GM12878 (cell line): ENCODE results near the gene OGFRL1. TPM values are rescaled to one million over a fixed set of nuclear protein-coding genes. Genes with fewer than 3 reads are reported as not detected.

Experiments
- IKZF2 ChIP-seq, 2 experiments: fragments of 450-650 bp; IDR thresholded peaks; 2 replicates each; pipeline ENCODE4 v1.6.1; 2017; ENCODE audit warnings: mild to moderate bottlenecking in 2 of 2, moderate library complexity in 2 of 2
- IRF4 ChIP-seq: IDR thresholded peaks from 2 replicates; pipeline ENCODE4 v1.6.1; 2011; ENCODE audit warnings: low read depth, low read length
- JUNB ChIP-seq: IDR thresholded peaks from 2 replicates; pipeline ENCODE4 v1.6.1; 2016; ENCODE audit warnings: antibody characterized with exemption, mild to moderate bottlenecking
- KDM1A ChIP-seq: fragments of 200-600 bp; sonication (generic); IDR thresholded peaks from 2 replicates; pipeline ENCODE4 v1.6.1; 2016; ENCODE audit warnings: borderline replicate concordance
- KLF5 ChIP-seq: fragments of 450-650 bp; IDR thresholded peaks from 2 replicates; pipeline ENCODE4 v1.6.1; 2014; ENCODE audit warnings: mild to moderate bottlenecking; ENCODE audit not compliant: partially characterized antibody
- MYC ChIP-seq: IDR thresholded peaks from 2 replicates; pipeline ENCODE4 v1.6.1; 2011; ENCODE audit warnings: mild to moderate bottlenecking, low read length, moderate library complexity, inconsistent platforms; ENCODE audit not compliant: insufficient read depth, insufficient replicate concordance, insufficient read length, severe bottlenecking
- NBN ChIP-seq: fragments of 450-650 bp; IDR thresholded peaks from 2 replicates; pipeline ENCODE4 v1.6.1; 2016
- POLR2AphosphoS5 ChIP-seq: IDR thresholded peaks from 2 replicates; pipeline ENCODE4 v1.6.1; 2011; ENCODE audit warnings: mild to moderate bottlenecking, low read length, inconsistent platforms
- RFX5 ChIP-seq: IDR thresholded peaks from 2 replicates; pipeline ENCODE4 v1.6.1; 2011; ENCODE audit warnings: low read depth, low read length, improper control_type of control experiment
- SIN3A ChIP-seq: IDR thresholded peaks from 2 replicates; pipeline ENCODE4 v1.6.1; 2012; ENCODE audit warnings: low read depth, low read length, improper control_type of control experiment
- SMARCA5 ChIP-seq: fragments of 450-650 bp; IDR thresholded peaks from 2 replicates; pipeline ENCODE4 v1.6.1; 2017; ENCODE audit warnings: mild to moderate bottlenecking
- TAF1 ChIP-seq: IDR thresholded peaks from 2 replicates; pipeline ENCODE4 v1.6.1; 2011; ENCODE audit warnings: mild to moderate bottlenecking, low read depth, low read length, borderline replicate concordance
- ZNF592 ChIP-seq: fragments of 450-650 bp; IDR thresholded peaks from 2 replicates; pipeline ENCODE4 v1.6.1; 2017; ENCODE audit warnings: mild to moderate bottlenecking, moderate library complexity
- polyA plus RNA-seq, 11 experiments: library from polyadenylated mRNA; depleted of rRNA in 4 of 11; unstranded in 6 of 11; stranded (reverse) in 5 of 11; fragments of >200 nt; fragmentation: Nextera tagmentation in 4 of 11; fragmentation: Illumina TruSeq in 1 of 11; extraction: Ambion mirVana in 4 of 11; extraction: Trizol in 1 of 11; gene quantifications; 1 replicate in 1 of 11; 2 replicates in 10 of 11; pipeline versions ENCODE4 v1.2.1 to v1.2.3, GENCODE V29; 2011 to 2016; ENCODE audit warnings: inconsistent platforms in 2 of 11, missing spikeins in 2 of 11, low read depth in 1 of 11
- total RNA-seq, 4 experiments: library from RNA; depleted of rRNA in 3 of 4; stranded (reverse); fragments of >200 nt in 3 of 4; fragmentation: Illumina TruSeq in 1 of 4; extraction: Trizol in 1 of 4; gene quantifications; 2 replicates each; pipeline versions ENCODE4 v1.2.1 to v1.2.3, GENCODE V29; 2013 to 2021
- TF ChIP-seq, protein P1 (sequence below): fragments of 450-650 bp; IDR thresholded peaks from 2 replicates; pipeline ENCODE4 v1.6.1; 2017; ENCODE audit warnings: mild to moderate bottlenecking, low read depth, inconsistent platforms; ENCODE audit not compliant: poor library complexity, severe bottlenecking
- TF ChIP-seq, protein P2 (sequence below): fragments of 450-650 bp; formaldehyde crosslinking; IDR thresholded peaks from 2 replicates; pipeline ENCODE4 v1.4.0; 2020; ENCODE audit warnings: mild to moderate bottlenecking, moderate library complexity
- TF ChIP-seq, protein P3 (sequence below): fragments of 450-650 bp; IDR thresholded peaks from 2 replicates; pipeline ENCODE4 v1.6.1; 2017; ENCODE audit warnings: borderline replicate concordance

The OGFRL1 gene
- total and polyA plus RNA-seq, 10 of the 15 experiments (the other 5 are each of a cell fraction or from before 2014, with no cell fraction given): 0.24 to 5.8 (median 2.3) TPM

DNA sequence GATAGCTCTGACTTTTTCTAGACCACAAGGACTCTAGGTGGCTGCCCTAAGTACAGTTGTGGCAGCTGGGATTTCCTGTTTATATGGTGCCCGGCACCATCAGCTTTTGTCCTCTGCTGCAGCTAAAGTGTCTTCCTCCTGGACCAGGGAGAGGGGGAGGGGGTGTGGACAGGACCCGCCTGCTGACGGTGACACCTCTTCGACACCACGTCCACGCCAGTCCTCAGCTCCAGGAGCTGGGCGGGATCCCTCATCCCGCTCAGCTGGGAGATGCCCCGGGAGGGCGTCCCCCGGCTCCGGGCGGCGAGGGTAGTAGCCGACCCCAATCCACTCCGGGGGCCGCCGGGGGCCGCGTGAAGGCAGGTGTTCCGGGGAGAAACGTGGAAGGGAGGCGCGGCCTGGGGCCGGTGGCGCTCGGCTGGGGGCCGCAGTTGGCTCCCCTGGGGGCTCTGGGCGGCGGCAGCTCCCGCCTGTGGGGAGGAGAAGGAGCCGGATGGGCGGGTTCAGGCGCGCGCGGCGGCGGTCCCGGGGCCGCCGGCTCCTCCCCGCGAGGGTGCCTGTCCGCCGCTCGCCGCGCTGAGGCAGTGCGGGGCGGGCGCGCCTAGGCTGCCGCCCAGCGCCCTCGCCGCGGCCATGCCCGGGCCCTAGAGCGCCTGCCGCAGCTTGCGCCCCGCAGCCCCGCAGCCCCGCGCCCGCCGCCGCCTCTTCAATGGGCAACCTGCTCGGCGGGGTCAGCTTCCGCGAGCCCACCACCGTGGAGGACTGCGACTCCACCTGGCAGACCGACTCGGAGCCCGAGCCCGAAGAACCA is at the start of gene OGFRL1 (continued):
- no peak for TF ChIP-seq ZNF592
- TF ChIP-seq SMARCA5: 0 out of 2 replicates have a peak, but pooled peaks have one; percentile 59
- no peak for TF ChIP-seq MYC
- TF ChIP-seq IKZF2 (IDR thresholded peaks at IDR 0.05): peak in 1 of 2 experiments; percentile 52; a peak in 1 of 4 replicates
- TF ChIP-seq, protein P1, sequence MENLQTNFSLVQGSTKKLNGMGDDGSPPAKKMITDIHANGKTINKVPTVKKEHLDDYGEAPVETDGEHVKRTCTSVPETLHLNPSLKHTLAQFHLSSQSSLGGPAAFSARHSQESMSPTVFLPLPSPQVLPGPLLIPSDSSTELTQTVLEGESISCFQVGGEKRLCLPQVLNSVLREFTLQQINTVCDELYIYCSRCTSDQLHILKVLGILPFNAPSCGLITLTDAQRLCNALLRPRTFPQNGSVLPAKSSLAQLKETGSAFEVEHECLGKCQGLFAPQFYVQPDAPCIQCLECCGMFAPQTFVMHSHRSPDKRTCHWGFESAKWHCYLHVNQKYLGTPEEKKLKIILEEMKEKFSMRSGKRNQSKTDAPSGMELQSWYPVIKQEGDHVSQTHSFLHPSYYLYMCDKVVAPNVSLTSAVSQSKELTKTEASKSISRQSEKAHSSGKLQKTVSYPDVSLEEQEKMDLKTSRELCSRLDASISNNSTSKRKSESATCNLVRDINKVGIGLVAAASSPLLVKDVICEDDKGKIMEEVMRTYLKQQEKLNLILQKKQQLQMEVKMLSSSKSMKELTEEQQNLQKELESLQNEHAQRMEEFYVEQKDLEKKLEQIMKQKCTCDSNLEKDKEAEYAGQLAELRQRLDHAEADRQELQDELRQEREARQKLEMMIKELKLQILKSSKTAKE: no peak
- TF ChIP-seq, protein P2, sequence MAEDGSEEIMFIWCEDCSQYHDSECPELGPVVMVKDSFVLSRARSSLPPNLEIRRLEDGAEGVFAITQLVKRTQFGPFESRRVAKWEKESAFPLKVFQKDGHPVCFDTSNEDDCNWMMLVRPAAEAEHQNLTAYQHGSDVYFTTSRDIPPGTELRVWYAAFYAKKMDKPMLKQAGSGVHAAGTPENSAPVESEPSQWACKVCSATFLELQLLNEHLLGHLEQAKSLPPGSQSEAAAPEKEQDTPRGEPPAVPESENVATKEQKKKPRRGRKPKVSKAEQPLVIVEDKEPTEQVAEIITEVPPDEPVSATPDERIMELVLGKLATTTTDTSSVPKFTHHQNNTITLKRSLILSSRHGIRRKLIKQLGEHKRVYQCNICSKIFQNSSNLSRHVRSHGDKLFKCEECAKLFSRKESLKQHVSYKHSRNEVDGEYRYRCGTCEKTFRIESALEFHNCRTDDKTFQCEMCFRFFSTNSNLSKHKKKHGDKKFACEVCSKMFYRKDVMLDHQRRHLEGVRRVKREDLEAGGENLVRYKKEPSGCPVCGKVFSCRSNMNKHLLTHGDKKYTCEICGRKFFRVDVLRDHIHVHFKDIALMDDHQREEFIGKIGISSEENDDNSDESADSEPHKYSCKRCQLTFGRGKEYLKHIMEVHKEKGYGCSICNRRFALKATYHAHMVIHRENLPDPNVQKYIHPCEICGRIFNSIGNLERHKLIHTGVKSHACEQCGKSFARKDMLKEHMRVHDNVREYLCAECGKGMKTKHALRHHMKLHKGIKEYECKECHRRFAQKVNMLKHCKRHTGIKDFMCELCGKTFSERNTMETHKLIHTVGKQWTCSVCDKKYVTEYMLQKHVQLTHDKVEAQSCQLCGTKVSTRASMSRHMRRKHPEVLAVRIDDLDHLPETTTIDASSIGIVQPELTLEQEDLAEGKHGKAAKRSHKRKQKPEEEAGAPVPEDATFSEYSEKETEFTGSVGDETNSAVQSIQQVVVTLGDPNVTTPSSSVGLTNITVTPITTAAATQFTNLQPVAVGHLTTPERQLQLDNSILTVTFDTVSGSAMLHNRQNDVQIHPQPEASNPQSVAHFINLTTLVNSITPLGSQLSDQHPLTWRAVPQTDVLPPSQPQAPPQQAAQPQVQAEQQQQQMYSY: no peak
- TF ChIP-seq, protein P3, sequence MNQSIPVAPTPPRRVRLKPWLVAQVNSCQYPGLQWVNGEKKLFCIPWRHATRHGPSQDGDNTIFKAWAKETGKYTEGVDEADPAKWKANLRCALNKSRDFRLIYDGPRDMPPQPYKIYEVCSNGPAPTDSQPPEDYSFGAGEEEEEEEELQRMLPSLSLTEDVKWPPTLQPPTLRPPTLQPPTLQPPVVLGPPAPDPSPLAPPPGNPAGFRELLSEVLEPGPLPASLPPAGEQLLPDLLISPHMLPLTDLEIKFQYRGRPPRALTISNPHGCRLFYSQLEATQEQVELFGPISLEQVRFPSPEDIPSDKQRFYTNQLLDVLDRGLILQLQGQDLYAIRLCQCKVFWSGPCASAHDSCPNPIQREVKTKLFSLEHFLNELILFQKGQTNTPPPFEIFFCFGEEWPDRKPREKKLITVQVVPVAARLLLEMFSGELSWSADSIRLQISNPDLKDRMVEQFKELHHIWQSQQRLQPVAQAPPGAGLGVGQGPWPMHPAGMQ: no peak
- no peak for TF ChIP-seq SIN3A
- no peak for TF ChIP-seq JUNB
- TF ChIP-seq RFX5: no peak
- no peak for TF ChIP-seq TAF1
- TF ChIP-seq KLF5: no peak
- TF ChIP-seq KDM1A: no peak
- no peak for TF ChIP-seq POLR2AphosphoS5
- no peak for TF ChIP-seq IRF4
- TF ChIP-seq NBN: no peak
